AG04449 (cell line): ENCODE data around the gene NTMT1.

Experiments used
- CTCF ChIA-PET: fragments of 350-600 bp; formaldehyde crosslinking; extraction: SDS; loops from one replicate; lab custom pipeline; 2021; ENCODE audit warnings: antibody characterized with exemption; lab: Yijun Ruan, JAX
- POLR2A ChIA-PET: fragments of 400-600, 350-600 bp; formaldehyde crosslinking; extraction: SDS; loops from one replicate; lab custom pipeline; 2020; ENCODE audit warnings: antibody characterized with exemption, inconsistent platforms; lab: Yijun Ruan, JAX
- DNase-seq: peaks from one replicate; pipeline ENCODE4 v3.0.0-alpha.2; 2010; ENCODE audit warnings: low read depth, low spot score
- H3K4me3 ChIP-seq: 2 replicates; pipeline ENCODE4 v1.5.1; 2011; ENCODE audit warnings: low read depth, mild to moderate bottlenecking, control low read depth, low read length
- TF ChIP-seq, protein P1 (sequence below): IDR thresholded peaks from one replicate; pipeline ENCODE4 v1.5.1; 2011; ENCODE audit warnings: mild to moderate bottlenecking, moderate library complexity, low read length, control low read depth, inconsistent platforms; ENCODE audit not compliant: insufficient read depth; ENCODE audit errors: missing control alignments

The NTMT1 gene

DNA sequence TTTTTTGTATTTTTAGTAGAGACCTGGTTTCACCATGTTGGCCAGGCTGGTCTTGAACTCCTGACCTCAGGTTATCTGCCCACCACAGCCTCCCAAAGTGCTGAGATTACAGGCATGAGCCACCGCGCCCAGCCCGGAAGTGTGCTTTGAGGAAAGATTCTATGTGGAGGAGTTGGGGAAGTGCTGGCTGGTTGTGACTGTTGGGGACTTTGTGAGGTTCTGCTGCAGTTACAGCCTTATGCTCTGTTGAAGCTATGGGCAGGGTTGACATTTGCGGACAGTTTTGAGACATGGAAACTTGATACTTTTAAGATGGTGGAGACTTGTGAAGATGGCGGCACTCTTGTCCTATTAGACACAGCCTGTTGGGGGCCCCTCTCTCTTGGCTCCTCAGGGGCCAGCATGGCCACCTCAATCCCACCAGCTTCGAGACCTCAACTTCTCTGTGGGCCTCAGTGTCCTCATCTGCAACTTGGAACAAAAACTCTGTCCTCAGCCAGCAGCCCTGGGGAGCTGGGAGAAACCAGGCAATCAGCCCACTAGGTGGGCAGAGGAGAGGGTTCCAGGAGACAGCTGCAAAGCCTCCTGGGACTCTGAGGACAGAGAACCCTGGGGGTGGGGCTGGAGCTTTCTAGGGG, 29.9 kb upstream of the NTMT1 start:
- ChIA-PET CTCF (interaction anchor here (0.9 to 3.0 kb wide), 6 partner anchors 9 to 464 kb away, joined by 3 to 15 read pairs (median 4); no protein-coding TSS in a partner anchor), POLR2A (interaction anchor here (1.1 to 3.5 kb wide), 5 partner anchors 9 to 423 kb away, joined by 4 to 15 read pairs (median 7); partner anchors contain the start of gene IER5L)
- no peak for DNase-seq
- TF ChIP-seq, protein P1, sequence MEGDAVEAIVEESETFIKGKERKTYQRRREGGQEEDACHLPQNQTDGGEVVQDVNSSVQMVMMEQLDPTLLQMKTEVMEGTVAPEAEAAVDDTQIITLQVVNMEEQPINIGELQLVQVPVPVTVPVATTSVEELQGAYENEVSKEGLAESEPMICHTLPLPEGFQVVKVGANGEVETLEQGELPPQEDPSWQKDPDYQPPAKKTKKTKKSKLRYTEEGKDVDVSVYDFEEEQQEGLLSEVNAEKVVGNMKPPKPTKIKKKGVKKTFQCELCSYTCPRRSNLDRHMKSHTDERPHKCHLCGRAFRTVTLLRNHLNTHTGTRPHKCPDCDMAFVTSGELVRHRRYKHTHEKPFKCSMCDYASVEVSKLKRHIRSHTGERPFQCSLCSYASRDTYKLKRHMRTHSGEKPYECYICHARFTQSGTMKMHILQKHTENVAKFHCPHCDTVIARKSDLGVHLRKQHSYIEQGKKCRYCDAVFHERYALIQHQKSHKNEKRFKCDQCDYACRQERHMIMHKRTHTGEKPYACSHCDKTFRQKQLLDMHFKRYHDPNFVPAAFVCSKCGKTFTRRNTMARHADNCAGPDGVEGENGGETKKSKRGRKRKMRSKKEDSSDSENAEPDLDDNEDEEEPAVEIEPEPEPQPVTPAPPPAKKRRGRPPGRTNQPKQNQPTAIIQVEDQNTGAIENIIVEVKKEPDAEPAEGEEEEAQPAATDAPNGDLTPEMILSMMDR = no peak
- no peak overlapping the region for H3K4me3 ChIP-seq

DNA sequence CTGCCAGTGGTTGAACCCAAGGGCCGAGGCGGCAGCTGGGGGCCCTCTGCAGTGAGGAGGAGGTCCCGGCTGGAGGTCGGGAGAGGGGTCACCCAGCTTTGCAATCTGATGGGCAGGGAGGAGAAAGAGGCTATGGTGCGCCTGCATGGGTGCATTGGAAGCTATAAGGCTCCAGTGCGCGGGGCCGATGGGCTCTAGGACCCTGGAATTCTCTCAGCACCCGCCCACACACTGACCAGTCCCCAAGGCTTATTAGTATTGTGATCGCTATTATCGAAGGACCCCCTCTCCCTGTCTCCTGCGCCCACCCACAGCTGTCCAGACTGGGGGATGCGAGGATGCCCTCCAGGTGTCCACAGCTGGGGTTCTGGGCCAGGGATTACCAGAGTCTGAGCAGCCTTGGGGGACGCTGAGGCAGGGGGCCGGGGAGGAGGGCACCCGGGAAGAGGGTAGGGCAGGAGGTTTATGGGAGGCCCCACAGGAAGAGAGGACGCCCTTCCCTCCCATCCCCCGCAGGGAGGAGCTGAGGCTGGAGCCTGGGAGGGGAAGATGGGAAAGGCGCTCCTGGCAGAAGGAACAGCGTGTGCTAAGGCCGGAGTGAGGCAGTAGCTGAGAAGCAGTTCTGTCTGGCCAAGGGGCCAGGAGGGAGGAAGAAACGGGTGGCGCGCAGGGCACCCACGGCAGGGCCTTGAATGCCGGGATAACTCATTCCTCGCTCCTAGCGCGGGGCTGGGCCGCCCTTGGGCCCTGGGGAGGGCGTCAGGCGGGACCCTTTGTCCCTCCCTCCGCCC, 29.2 kb upstream of the NTMT1 start:
- TF ChIP-seq, protein P1 = no peak
- H3K4me3 ChIP-seq = peak overlapping the region; percentile 44

DNA sequence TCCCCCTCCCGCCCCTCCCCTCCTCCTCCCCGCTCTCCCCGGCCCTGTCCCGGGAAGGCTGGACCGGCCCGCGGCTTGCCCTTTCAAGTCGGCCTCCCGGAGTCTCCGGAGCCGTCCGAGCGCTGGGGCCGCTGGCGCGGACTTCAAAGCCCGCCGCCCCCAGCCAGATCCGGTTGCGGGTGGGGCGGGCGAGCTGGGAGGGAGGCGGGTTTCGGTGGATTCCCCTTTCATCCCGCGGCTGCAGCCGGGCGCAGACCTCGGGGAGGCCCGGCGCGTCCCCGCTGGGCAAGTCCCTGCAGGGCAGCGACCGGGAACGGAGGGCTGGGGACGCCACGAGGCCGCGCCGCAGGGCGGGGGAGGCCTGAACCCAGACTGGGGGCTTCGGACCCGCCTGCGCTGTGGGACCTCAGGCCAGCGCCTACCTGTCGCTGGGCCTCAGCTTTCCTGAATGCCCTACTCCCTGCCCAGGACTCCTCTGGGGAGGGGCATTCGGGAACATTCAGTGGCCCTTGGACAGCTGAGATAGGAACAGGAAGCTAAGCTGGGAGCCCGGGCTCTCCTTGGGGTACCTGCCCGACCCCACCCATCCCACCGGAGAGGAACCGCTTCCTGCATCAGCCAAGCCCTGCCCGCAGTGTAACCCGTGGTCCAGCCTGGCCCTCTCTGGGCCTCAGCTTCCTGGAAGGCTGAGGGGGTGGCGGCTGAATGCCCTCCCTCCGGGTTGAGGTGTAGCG, 28.4 kb upstream of the NTMT1 start:
- ChIA-PET POLR2A (interaction anchor here (0.6 to 3.5 kb wide), 11 partner anchors 11 to 457 kb away, joined by 3 to 15 read pairs (median 5); partner anchors contain the start of genes IER5L and PRRX2), CTCF (interaction anchor here (0.7 to 3.0 kb wide), 7 partner anchors 9 to 466 kb away, joined by 3 to 15 read pairs (median 3); no protein-coding TSS in a partner anchor)
- peak overlapping the region; percentile 45 for H3K4me3 ChIP-seq
- TF ChIP-seq, protein P1 = no peak
- no peak for DNase-seq

More for the DNA sequence above, 29.2 kb upstream of the NTMT1 start:
- CTCF ChIA-PET = interaction anchor here (0.7 to 3.0 kb wide), 10 partner anchors 8 to 465 kb away, joined by 3 to 15 read pairs (median 4); no protein-coding TSS in a partner anchor
- POLR2A ChIA-PET = interaction anchor here (1.1 to 3.5 kb wide), 9 partner anchors 10 to 457 kb away, joined by 3 to 15 read pairs (median 5); partner anchors contain the start of gene IER5L
- no peak for DNase-seq

DNA sequence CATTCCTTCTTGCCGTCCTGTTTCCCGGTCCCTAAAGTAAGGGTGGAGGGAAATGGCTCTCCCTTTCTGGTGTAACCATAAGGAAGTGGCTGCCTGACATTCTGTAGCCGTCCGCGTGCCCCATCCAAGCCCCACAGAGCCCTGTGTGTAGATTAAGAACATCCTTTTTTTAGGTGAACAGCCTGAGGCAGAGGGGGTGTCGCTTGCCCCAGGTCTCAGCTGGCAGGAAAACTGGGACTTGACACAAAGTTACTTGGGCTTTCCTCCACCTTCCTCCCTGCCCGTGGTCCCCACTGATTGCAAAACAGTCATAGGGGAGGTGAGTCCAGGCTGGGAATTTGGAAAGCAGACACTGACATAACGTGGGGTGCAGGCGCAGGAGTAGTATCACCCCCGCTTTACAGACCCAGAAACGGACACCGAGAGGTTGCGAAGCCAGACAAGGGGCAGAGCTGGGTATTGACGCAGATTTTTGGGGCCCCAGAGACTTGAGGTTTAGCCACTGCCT, 27.8 kb upstream of the NTMT1 start:
- POLR2A ChIA-PET = interaction anchor here (0.6 to 3.5 kb wide), 6 partner anchors 13 to 102 kb away, joined by 3 to 15 read pairs (median 3); partner anchors contain the start of gene PRRX2
- H3K4me3 ChIP-seq = no peak overlapping the region
- TF ChIP-seq, protein P1 = no peak
- DNase-seq = no peak
- CTCF ChIA-PET = interaction anchor here (0.8 to 3.0 kb wide), 4 partner anchors 10 to 459 kb away, joined by 3 to 15 read pairs (median 3); no protein-coding TSS in a partner anchor

DNA sequence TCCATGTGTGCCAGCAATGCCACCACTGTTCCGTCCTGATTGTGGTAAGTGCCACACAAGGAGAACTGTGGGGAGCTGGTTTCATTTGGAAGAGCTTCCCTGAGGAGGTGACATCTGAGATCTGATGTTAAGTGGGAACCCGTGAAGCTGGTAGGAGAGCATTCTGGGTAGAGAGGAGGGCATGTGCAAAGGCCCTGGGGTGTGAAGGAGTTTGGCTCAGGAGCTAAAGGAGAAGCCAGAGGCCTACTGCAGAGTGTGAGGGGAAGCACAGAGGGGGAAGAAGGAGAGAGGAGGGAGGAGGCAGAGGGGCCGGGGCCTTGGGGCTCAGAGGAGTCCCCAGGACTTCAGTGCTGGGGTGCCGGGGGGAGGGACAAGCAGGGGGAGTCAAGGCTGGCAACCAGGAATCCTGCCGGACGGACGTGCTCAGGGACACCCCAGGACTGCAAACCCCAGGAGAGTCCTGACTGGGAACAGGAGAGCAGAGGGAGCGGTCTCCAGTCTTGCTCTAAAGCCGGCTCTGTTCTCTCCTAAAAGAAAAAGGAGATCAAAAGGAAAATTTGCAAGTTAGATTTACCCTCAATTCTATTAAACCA, 24.8 kb upstream of the NTMT1 start:
- DNase-seq = no peak
- TF ChIP-seq, protein P1 = no peak
- POLR2A ChIA-PET = interaction anchor here (0.6 kb wide), 1 partner anchor 461 kb away, joined by 3 read pairs; no protein-coding TSS in a partner anchor
- CTCF ChIA-PET = interaction anchor here (0.7 to 1.6 kb wide), 4 partner anchors 10 to 459 kb away, joined by 3 read pairs; no protein-coding TSS in a partner anchor
- H3K4me3 ChIP-seq = no peak overlapping the region
